GM12878 (cell line): Measurements from ENCODE around the gene TMEM98.

ENCODE experiments used
- EP300 ChIP-seq, 2 experiments: fragments of 150-350 bp in 1 of 2; IDR thresholded peaks; 2 replicates each; pipeline ENCODE4 v1.6.1; 2011 to 2012; ENCODE audit warnings: low read depth in 2 of 2, low read length in 2 of 2, borderline replicate concordance in 1 of 2, improper control_type of control experiment in 1 of 2, inconsistent platforms in 1 of 2; ENCODE audit not compliant: control insufficient read depth in 1 of 2
- ESRRA ChIP-seq: IDR thresholded peaks from 2 replicates; pipeline ENCODE4 v1.6.1; 2012; ENCODE audit warnings: mild to moderate bottlenecking, low read length, improper control_type of control experiment
- MXI1 ChIP-seq: fragments of 150-350 bp; IDR thresholded peaks from 2 replicates; pipeline ENCODE4 v1.6.1; 2011; ENCODE audit warnings: low read depth, mild to moderate bottlenecking, inconsistent platforms, low read length, improper control_type of control experiment
- POLR2A ChIP-seq: IDR thresholded peaks from 2 replicates; pipeline ENCODE4 v1.6.1; 2011; ENCODE audit warnings: low read depth, mild to moderate bottlenecking, low read length
- RAD21 ChIP-seq: IDR thresholded peaks from 2 replicates; pipeline ENCODE4 v1.6.1; 2011; ENCODE audit warnings: mild to moderate bottlenecking, low read depth, low read length, moderate library complexity; ENCODE audit not compliant: insufficient read depth
- SIN3A ChIP-seq: IDR thresholded peaks from 2 replicates; pipeline ENCODE4 v1.6.1; 2012; ENCODE audit warnings: low read depth, low read length, improper control_type of control experiment
- SIX5 ChIP-seq: IDR thresholded peaks from 2 replicates; pipeline ENCODE4 v1.6.1; 2011; ENCODE audit warnings: mild to moderate bottlenecking, low read depth, low read length, moderate library complexity; ENCODE audit not compliant: severe bottlenecking
- SUPT20H ChIP-seq: IDR thresholded peaks from 2 replicates; pipeline ENCODE4 v1.6.1; 2011; ENCODE audit warnings: low read depth, mild to moderate bottlenecking, low read length, moderate library complexity, borderline replicate concordance; ENCODE audit not compliant: control insufficient read depth
- ZNF274 ChIP-seq: IDR thresholded peaks from one replicate; pipeline ENCODE4 v1.8.0; 2011; ENCODE audit not compliant: insufficient read length, insufficient read depth
- TF ChIP-seq, protein P1 (sequence below), 3 experiments: IDR thresholded peaks in 2 of 3; conservative IDR thresholded peaks in 1 of 3; 2 replicates each; pipeline ENCODE4 v1.5.1; 2011; ENCODE audit warnings: low read depth in 3 of 3, low read length in 3 of 3, mild to moderate bottlenecking in 3 of 3, control low read depth in 2 of 3, moderate library complexity in 2 of 3, inconsistent platforms in 1 of 3, mixed read lengths in 1 of 3; ENCODE audit not compliant: control insufficient read depth in 2 of 3, insufficient read depth in 1 of 3; ENCODE audit errors: extremely low read depth in 1 of 3
- TF ChIP-seq, protein P2 (sequence below): fragments of 450-650 bp; formaldehyde crosslinking; IDR thresholded peaks from 2 replicates; pipeline ENCODE4 v1.5.0; 2022; ENCODE audit warnings: mild to moderate bottlenecking, missing genetic modification characterization
- TF ChIP-seq, protein P3 (sequence below): fragments of 450-650 bp; IDR thresholded peaks from 2 replicates; pipeline ENCODE4 v1.6.1; 2017; ENCODE audit warnings: antibody characterized with exemption, mild to moderate bottlenecking, moderate library complexity
- TF ChIP-seq, protein P4 (sequence below): IDR thresholded peaks from 2 replicates; pipeline ENCODE4 v1.6.1; 2011; ENCODE audit warnings: low read depth, mild to moderate bottlenecking, low read length, moderate library complexity, borderline replicate concordance; ENCODE audit errors: extremely low read depth

DNA sequence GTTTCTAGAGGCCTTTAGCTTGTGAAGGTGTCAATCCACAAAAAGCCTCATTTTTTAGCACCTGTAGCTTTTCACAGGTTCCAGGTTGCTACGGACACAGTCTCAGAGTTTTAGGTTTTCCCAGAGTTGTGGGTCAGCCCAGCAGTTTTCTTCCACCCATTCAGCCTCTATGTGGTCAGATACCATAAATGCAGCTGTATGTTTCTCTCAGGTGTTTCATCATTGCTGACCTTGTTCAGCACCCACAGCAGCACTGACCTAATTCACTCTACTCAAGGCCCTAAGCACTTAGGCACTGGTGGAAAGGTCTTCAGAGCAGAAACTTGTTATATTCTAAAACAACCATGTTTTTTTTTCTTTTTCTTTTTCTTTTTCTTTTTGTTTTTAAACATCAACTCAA is 48.7 kb downstream of the TMEM98 start:
- TF ChIP-seq, protein P1, sequence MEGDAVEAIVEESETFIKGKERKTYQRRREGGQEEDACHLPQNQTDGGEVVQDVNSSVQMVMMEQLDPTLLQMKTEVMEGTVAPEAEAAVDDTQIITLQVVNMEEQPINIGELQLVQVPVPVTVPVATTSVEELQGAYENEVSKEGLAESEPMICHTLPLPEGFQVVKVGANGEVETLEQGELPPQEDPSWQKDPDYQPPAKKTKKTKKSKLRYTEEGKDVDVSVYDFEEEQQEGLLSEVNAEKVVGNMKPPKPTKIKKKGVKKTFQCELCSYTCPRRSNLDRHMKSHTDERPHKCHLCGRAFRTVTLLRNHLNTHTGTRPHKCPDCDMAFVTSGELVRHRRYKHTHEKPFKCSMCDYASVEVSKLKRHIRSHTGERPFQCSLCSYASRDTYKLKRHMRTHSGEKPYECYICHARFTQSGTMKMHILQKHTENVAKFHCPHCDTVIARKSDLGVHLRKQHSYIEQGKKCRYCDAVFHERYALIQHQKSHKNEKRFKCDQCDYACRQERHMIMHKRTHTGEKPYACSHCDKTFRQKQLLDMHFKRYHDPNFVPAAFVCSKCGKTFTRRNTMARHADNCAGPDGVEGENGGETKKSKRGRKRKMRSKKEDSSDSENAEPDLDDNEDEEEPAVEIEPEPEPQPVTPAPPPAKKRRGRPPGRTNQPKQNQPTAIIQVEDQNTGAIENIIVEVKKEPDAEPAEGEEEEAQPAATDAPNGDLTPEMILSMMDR (IDR thresholded peaks at IDR 0.05 in 2 of 3, conservative IDR thresholded peaks at IDR 0.05 in 1 of 3; ENCODE audit: control insufficient read depth in 2 of 3, extremely low read depth in 1 of 3, insufficient read depth in 1 of 3, low read depth in 3 of 3, low read length in 3 of 3): no peak
- TF ChIP-seq, protein P2, sequence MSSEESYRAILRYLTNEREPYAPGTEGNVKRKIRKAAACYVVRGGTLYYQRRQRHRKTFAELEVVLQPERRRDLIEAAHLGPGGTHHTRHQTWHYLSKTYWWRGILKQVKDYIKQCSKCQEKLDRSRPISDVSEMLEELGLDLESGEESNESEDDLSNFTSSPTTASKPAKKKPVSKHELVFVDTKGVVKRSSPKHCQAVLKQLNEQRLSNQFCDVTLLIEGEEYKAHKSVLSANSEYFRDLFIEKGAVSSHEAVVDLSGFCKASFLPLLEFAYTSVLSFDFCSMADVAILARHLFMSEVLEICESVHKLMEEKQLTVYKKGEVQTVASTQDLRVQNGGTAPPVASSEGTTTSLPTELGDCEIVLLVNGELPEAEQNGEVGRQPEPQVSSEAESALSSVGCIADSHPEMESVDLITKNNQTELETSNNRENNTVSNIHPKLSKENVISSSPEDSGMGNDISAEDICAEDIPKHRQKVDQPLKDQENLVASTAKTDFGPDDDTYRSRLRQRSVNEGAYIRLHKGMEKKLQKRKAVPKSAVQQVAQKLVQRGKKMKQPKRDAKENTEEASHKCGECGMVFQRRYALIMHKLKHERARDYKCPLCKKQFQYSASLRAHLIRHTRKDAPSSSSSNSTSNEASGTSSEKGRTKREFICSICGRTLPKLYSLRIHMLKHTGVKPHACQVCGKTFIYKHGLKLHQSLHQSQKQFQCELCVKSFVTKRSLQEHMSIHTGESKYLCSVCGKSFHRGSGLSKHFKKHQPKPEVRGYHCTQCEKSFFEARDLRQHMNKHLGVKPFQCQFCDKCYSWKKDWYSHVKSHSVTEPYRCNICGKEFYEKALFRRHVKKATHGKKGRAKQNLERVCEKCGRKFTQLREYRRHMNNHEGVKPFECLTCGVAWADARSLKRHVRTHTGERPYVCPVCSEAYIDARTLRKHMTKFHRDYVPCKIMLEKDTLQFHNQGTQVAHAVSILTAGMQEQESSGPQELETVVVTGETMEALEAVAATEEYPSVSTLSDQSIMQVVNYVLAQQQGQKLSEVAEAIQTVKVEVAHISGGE: no peak
- TF ChIP-seq ESRRA (no peak), RAD21 (no peak), MXI1 (no peak), POLR2A (no peak), SIN3A (no peak), EP300 (IDR thresholded peaks at IDR 0.05; ENCODE audit: borderline replicate concordance in 1 of 2, control insufficient read depth in 1 of 2, low read depth in 2 of 2, low read length in 2 of 2) (no peak), SUPT20H (no peak), SIX5 (no peak), ZNF274 (no peak)
- TF ChIP-seq, protein P3, sequence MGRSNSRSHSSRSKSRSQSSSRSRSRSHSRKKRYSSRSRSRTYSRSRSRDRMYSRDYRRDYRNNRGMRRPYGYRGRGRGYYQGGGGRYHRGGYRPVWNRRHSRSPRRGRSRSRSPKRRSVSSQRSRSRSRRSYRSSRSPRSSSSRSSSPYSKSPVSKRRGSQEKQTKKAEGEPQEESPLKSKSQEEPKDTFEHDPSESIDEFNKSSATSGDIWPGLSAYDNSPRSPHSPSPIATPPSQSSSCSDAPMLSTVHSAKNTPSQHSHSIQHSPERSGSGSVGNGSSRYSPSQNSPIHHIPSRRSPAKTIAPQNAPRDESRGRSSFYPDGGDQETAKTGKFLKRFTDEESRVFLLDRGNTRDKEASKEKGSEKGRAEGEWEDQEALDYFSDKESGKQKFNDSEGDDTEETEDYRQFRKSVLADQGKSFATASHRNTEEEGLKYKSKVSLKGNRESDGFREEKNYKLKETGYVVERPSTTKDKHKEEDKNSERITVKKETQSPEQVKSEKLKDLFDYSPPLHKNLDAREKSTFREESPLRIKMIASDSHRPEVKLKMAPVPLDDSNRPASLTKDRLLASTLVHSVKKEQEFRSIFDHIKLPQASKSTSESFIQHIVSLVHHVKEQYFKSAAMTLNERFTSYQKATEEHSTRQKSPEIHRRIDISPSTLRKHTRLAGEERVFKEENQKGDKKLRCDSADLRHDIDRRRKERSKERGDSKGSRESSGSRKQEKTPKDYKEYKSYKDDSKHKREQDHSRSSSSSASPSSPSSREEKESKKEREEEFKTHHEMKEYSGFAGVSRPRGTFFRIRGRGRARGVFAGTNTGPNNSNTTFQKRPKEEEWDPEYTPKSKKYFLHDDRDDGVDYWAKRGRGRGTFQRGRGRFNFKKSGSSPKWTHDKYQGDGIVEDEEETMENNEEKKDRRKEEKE: no peak
- TF ChIP-seq, protein P4, sequence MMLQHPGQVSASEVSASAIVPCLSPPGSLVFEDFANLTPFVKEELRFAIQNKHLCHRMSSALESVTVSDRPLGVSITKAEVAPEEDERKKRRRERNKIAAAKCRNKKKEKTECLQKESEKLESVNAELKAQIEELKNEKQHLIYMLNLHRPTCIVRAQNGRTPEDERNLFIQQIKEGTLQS: no peak
